ENCODE data around the gene ATP6V1F.

ATP6V1F gene

DNA sequence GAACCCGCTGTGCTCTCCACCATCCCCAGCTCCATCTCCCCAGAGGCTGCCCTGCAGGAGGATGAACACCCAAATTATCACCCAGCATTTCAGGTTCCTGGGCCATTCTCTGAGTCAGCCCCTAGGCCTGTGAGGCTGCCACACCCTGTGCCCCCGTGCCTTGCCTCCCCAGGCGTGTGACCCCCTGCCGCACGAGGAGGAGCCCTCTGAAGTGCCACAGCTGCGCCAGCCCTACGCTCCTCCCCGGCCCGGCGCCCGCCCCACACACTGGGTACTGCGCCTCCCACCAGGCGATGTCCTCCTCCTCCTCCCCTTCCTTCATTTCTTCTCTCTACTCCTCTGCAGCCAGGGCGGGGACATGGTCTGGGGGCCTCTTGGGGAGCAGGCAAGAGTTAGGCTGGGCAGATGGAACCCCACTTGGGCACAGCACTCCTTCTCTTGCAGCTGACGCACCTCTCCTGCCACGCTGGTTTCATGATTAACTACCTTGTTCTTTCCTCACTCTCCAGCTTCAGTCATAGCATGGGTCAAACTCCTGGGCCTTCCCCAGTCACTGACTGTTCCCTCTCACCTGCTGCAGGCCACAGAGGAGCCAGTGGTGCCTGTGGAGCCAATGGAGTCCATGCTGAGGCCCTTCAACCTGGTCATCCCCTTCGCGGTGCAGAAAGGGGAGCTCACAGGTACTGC, 12.7 kb upstream of the ATP6V1F start:
- no peak for DNase-seq
- Mint-ChIP-seq H3K27ac (no peak overlapping the region), H3K36me3 (no peaks in the 10 kb centered on the region), H3K4me3 (no peak overlapping the region), H3K4me1 (no peaks in the 10 kb centered on the region), H3K9me3 (no peaks in the 10 kb centered on the region), H3K27me3 (peaks cover 5 to 12% of the 10 kb centered on the region in 2 donors)
- ATAC-seq (replicated peaks) = no peak

DNA sequence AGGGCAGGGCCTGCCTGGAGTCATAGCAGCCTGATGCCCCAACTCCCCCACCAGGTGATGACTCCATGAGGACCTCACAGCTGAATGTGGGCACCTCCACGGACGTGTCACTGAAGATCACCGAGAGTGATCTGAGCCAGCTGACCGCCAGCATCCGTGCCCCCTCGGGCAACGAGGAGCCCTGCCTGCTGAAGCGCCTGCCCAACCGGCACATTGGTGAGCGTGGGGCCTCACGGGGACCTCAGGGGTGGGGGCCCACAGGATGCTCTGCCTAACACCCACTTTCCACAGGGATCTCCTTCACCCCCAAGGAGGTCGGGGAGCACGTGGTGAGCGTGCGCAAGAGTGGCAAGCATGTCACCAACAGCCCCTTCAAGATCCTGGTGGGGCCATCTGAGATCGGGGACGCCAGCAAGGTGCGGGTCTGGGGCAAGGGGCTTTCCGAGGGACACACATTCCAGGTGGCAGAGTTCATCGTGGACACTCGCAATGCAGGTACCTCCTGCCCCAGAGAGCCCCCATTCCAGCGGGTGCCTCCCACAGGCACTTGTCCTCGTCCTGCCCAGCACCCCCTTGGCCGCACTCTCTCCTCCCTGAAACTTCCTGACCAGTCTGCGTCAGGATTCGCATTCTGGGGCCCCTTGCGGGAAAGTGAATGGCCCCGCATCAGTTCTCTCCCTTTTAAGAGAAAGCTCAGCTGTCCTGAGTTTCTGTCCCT, 10.0 kb upstream of the ATP6V1F start:
- Mint-ChIP-seq H3K4me3 (no peak overlapping the region), H3K9me3 (no peaks in the 10 kb centered on the region)

DNA sequence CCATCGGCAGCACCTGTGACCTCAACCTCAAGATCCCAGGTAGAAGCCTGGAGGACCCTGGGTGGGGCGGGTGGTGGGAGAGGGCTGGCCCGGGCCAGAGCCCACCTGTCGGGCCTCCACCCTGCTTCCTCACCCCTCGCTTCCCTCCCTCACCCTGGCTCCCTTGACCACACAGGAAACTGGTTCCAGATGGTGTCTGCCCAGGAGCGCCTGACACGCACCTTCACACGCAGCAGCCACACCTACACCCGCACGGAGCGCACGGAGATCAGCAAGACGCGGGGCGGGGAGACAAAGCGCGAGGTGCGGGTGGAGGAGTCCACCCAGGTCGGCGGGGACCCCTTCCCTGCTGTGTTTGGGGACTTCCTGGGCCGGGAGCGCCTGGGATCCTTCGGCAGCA, 8.9 kb upstream of the ATP6V1F start:
- peaks cover 5 to 12% of the 10 kb centered on the region in 2 donors for H3K27me3 Mint-ChIP-seq
- H3K36me3 Mint-ChIP-seq = no peaks in the 10 kb centered on the region
- H3K9me3 Mint-ChIP-seq = no peaks in the 10 kb centered on the region
- H3K27ac Mint-ChIP-seq = no peak overlapping the region
- no peak for ATAC-seq (replicated peaks)
- H3K4me1 Mint-ChIP-seq = no peaks in the 10 kb centered on the region
- no peak overlapping the region for H3K4me3 Mint-ChIP-seq
- DNase-seq = no peak

More for the DNA sequence above, 10.0 kb upstream of the ATP6V1F start:
- ATAC-seq (replicated peaks) (no peak), DNase-seq (no peak)
- Mint-ChIP-seq H3K27me3 (peaks cover 5 to 12% of the 10 kb centered on the region in 2 donors), H3K4me1 (no peaks in the 10 kb centered on the region), H3K27ac (no peak overlapping the region), H3K36me3 (no peaks in the 10 kb centered on the region)

DNA sequence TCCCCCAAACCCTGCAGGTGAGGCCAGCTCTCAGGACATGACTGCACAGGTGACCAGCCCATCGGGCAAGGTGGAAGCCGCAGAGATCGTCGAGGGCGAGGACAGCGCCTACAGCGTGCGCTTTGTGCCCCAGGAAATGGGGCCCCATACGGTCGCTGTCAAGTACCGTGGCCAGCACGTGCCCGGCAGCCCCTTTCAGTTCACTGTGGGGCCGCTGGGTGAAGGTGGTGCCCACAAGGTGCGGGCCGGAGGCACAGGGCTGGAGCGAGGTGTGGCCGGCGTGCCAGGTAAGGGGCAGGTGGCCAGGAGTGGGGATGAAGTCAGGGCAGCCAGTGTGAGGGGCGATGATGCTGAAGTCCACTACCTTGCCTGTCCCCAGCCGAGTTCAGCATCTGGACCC, 8.3 kb upstream of the ATP6V1F start:
- Mint-ChIP-seq H3K4me1 (no peaks in the 10 kb centered on the region), H3K27ac (no peak overlapping the region), H3K9me3 (no peaks in the 10 kb centered on the region), H3K27me3 (peaks cover 5 to 12% of the 10 kb centered on the region in 2 donors), H3K4me3 (no peak overlapping the region), H3K36me3 (no peaks in the 10 kb centered on the region)
- DNase-seq (no peak), ATAC-seq (replicated peaks) (no peak)

DNA sequence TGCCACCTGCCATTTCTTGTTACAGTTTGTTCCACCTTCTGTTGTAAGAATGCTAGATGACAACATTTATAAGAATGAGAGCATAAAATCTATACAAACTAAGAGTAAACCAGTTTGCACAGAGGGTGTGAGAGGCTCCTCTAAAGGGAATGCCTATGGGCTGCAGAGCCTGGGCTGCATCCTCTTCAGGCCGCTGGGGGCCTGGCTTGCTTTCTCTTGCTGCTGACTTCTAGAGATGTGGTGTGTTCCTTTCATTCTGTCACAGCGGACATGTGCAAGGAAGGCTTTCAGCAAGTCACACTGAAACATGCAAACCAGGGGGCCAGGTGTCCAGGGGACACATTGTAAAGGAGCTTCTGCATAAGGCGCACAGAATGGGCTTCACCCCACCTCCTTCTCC, 7.1 kb upstream of the ATP6V1F start:
- no peak overlapping the region for H3K4me3 Mint-ChIP-seq
- peaks cover 5 to 12% of the 10 kb centered on the region in 2 donors for H3K27me3 Mint-ChIP-seq
- no peaks in the 10 kb centered on the region for H3K9me3 Mint-ChIP-seq
- no peak overlapping the region for H3K27ac Mint-ChIP-seq
- DNase-seq = no peak
- peaks cover 2 to 8% of the 10 kb centered on the region in 2 donors for H3K4me1 Mint-ChIP-seq
- no peaks in the 10 kb centered on the region for H3K36me3 Mint-ChIP-seq
- peak in 1 of 2 donors; percentile 14 for ATAC-seq (replicated peaks)

DNA sequence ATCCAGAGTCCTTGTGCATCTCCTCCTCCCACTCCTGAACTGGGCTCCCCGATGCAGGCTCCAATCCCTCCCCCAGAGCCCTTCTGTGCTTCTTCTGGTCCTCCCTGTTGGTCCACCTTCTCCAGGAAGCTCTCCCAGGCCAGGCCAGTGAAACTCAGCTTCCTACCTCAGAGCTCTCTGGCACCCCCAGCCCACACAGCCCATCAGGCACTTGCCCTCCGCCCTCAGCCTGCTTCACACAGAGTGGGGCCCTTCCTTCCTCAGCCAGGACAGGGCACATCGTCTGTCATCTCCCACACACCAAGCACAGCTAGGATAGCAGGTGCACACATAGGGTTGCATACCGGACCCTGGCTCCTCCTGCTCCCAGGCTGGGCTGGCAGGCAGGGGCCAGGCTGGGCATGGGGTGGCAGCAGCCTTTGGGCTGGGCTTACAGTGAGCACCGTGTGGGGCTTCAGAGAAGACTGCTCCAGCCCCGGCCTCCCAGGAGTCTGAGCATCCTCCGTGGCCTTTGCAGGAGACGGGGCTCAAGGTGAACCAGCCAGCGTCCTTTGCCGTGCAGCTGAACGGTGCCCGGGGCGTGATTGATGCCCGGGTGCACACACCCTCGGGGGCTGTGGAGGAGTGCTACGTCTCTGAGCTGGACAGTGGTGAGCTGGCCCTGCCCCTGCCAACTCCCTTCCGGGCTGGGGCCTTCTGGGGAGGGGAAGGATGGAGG, 6.5 kb upstream of the ATP6V1F start:
- ATAC-seq (replicated peaks) (no peak), DNase-seq (no peak)
- H3K9me3 Mint-ChIP-seq = no peaks in the 10 kb centered on the region
- H3K27me3 Mint-ChIP-seq = peaks cover 5 to 12% of the 10 kb centered on the region in 2 donors
- no peak overlapping the region for H3K27ac Mint-ChIP-seq
- peaks cover 8 to 10% of the 10 kb centered on the region in 2 donors for H3K4me1 Mint-ChIP-seq
- H3K36me3 Mint-ChIP-seq = no peaks in the 10 kb centered on the region
- H3K4me3 Mint-ChIP-seq = no peak overlapping the region

DNA sequence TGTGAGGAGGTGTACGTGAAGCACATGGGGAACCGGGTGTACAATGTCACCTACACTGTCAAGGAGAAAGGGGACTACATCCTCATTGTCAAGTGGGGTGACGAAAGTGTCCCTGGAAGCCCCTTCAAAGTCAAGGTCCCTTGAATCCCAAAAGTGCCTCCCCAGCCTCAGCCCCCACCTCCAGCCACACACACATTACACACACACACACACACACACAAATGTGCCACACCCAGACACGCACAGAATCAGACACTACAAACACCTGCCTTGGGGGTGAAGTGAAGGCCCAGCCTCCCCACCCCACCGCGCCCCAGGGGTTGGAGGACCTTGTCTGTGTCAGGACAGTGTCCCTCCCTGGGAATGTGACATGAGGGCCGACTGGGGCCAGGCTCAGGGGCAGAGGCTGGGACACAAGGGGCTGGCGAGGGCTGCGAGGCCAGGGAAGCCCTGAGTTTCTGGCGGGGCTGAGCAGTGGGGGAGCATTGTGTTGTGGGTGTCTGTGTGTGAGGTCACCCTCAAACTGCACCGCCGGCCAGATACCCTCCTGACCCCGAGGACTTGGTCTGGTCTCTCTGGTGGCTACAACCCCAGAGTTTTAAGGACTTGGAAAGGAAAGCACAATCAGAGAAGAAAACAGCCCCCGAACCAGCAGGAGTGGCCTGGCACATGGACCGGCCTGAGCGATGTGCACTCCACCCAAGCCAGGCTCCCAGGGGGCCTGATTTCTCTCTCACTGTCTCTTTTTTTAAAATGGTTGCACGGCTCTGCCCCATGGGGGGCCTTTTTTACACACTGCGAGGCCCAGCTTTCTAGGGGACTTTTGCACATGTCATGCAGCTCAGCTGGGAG, 4.0 kb upstream of the ATP6V1F start:
- no peak for ATAC-seq (replicated peaks)

DNA sequence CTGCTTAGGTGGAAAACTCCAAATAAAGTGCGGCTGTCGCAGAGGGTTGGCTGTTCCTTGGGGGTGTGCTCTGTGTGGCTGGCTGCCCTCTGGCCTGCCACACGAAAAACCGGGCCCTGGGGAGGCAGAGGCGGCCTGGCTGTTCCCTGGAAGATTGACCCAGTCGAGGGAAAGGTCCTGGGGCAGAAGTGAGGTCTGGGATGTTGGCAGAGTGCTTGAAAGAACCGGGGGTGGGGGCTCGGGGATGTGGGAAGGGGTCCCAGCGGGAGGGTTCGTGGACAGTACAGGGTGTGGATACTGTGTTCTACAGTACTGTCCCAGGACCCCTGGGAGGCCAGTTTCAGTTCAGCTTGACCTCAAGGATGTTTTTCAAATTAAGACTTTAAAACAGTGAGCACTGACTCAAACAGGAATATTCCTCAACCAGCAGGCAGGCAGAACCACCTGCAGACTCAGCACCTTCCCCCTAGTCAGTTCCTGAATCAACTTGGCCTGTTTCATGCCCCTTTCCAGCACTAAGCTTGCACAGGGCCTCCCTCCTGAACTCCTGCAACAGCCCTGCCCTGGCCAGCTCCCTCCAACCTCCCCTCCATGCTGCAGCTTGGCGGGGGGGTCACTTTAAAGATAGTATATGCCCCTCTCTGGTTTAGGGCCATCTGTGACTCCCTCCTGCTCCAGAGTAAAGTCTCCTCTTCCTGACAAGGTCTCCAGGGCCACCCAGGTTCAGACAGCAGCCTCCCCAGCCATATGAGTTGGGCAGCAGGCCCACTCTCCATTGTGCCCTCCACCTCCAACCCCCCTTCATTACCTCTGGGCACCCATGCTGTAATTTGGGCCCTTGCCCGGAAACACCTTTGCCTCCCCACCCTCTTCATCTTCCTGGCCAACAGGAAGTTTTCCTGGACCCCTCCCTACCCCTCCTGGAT, 3.2 kb upstream of the ATP6V1F start:
- Mint-ChIP-seq H3K9me3 (no peaks in the 10 kb centered on the region), H3K27ac (peak overlapping the region; percentile 60), H3K36me3 (peaks cover 3 to 5% of the 10 kb centered on the region in 2 donors), H3K4me3 (no peak overlapping the region), H3K27me3 (no peaks in the 10 kb centered on the region), H3K4me1 (peaks cover 17 to 22% of the 10 kb centered on the region in 2 donors)
- ATAC-seq (replicated peaks) (no peak), DNase-seq (no peak)

More for the DNA sequence above, 4.0 kb upstream of the ATP6V1F start:
- Mint-ChIP-seq H3K4me3 (no peak overlapping the region), H3K27ac (no peak overlapping the region), H3K36me3 (peaks cover 3 to 5% of the 10 kb centered on the region in 2 donors), H3K4me1 (peaks cover 16 to 18% of the 10 kb centered on the region in 2 donors), H3K9me3 (no peaks in the 10 kb centered on the region), H3K27me3 (peaks cover 0 to 5% of the 10 kb centered on the region in 2 donors)
- no peak for DNase-seq

DNA sequence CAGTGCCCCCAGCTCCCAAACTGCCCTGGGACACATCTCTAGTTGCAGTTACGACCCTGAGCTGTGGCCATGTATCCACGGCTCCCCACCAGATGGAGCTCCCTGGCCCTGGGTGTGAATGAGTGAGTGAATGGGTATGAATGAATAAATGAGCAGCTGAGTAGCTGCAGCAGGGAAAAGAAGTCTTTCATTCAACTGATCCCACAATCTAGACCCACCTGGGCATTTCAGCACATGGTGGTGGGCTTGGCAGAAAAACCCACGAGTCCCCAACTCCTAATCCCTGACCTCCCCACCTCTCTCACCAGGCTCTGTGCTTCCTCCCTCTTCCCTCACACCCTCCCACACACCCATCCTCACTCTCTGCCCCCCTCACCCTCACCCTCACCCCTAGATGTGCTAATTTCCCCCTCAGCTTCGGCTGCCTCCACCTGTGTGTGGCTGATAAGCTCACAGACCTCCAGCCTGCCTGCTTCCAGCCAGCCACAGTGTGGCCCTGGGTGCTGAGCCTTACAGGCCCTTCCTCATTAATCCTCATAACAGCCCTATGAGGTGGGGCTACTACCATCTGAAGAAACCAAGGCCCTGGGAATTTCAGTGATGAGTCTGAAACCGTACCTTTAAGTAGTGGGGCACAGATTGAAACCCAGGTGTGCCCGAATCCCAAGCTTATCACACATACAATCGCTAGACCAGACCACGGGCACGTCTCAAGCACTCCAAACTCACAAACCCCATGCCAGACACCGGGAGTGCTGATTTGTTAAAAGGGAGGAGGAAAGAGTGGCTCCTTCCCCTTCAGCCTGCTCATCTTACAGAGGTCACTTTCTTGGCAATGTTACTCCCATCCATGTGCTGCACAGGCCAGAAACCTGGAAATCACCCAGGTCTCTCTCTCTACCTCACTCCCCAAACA, 2.2 kb upstream of the ATP6V1F start:
- Mint-ChIP-seq H3K36me3 (peaks cover 8 to 10% of the 10 kb centered on the region in 2 donors), H3K9me3 (no peaks in the 10 kb centered on the region), H3K4me1 (peaks cover 22 to 30% of the 10 kb centered on the region in 2 donors), H3K4me3 (no peak overlapping the region), H3K27ac (peak overlapping the region; percentile 60), H3K27me3 (no peaks in the 10 kb centered on the region)
- ATAC-seq (replicated peaks) (no peak), DNase-seq (no peak)

DNA sequence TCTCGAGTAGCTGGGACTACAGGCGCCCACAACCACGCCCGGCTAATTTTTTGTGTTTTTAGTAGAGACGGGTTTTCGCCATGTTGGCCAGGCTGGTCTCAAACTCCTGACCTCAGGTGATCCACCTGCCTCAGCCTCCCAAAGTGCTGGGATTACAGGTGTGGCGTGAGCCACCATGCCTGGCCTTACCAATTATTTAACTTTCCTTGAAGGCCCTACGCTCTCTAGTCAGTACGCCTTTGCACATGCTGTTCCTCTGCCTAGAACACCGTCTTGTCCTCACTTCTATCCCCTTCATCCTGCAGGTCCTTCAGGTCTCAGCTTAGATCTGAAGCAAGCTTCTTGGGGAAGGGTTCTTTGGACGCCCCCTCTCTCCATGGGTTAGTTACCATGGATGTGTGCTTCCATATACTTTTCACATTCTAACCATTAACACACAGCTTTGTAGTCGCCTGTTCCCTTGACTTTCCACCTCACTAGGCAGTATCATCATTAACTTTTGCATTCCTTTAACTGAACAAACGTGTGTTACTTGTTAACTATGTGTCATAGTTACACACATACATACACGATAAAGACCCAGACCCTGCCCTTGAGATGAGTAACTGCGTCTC, 592 bp upstream of the ATP6V1F start:
- Mint-ChIP-seq H3K27ac (peak overlapping the region; percentile 98), H3K9me3 (no peaks in the 10 kb centered on the region), H3K36me3 (peaks cover 19 to 26% of the 10 kb centered on the region in 2 donors), H3K4me1 (peaks cover 31 to 43% of the 10 kb centered on the region in 2 donors), H3K27me3 (no peaks in the 10 kb centered on the region), H3K4me3 (peak overlapping the region; percentile 85 to 94)
- ATAC-seq (replicated peaks) (no peak), DNase-seq (no peak)

DNA sequence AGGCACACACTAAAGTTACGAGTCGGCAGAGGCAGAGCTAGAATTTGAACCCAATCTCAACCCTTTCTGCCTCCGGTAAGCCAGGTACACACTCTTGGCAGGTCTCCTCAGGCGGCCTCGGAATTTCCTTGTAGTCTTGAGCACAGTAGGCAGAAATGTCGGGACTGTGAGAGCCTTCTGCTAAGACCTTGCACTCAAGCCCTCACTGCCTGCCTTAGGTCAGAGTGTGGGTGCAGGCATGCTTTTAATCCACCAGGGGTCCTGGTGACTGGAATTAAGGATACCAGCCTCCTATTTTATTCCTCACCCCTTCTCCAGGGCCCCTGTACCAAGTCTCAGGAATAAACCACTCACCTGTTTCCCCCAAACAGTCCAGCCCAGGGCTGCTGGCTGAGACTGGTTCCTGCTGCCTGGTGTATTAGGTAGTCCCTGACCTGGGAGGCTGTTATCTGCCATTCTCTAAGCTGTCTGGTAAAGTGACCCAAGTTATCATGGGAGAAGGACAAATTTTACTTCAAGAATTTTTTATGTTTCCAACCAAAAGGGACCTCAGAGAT, 855 bp downstream of the ATP6V1F start:
- Mint-ChIP-seq H3K36me3 (peaks cover 29 to 36% of the 10 kb centered on the region in 2 donors), H3K9me3 (no peaks in the 10 kb centered on the region), H3K27ac (peak overlapping the region; percentile 98), H3K27me3 (peaks cover 0 to 5% of the 10 kb centered on the region in 2 donors), H3K4me1 (peaks cover 40 to 54% of the 10 kb centered on the region in 2 donors), H3K4me3 (peak overlapping the region; percentile 85 to 94)
- ATAC-seq (replicated peaks) (peak; percentile 50 to 63), DNase-seq (peak; percentile 26)

DNA sequence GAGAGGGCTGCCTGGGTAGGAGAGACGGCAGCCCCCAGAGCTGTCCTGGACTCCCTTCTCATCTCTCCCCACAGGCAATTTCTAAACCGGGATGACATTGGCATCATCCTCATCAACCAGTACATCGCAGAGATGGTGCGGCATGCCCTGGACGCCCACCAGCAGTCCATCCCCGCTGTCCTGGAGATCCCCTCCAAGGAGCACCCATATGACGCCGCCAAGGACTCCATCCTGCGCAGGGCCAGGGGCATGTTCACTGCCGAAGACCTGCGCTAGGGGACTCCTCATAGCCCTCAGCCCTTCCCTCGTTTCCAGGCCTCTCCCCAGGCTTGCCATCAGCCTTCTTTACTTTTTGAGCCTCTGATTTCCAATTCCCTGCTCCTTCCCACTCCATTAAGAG, 2.6 kb downstream of the ATP6V1F start:
- ATAC-seq (replicated peaks) (no peak), DNase-seq (no peak)
- H3K4me1 Mint-ChIP-seq = peaks cover 40 to 68% of the 10 kb centered on the region in 2 donors
- no peaks in the 10 kb centered on the region for H3K9me3 Mint-ChIP-seq
- no peak overlapping the region for H3K4me3 Mint-ChIP-seq
- peaks cover 32 to 39% of the 10 kb centered on the region in 2 donors for H3K36me3 Mint-ChIP-seq
- H3K27ac Mint-ChIP-seq = no peak overlapping the region
- H3K27me3 Mint-ChIP-seq = peaks cover 4 to 9% of the 10 kb centered on the region in 2 donors
